H1 (cell line): Measurements from ENCODE around the gene MAP3K10. TPM values are rescaled to one million over a fixed set of nuclear protein-coding genes. Genes with fewer than 3 reads are reported as not detected.

Experiments used
- CTCF ChIA-PET: fragments of 300-600 bp; sonication (Branson Sonifier 250); formaldehyde crosslinking; loops from one replicate; lab custom pipeline; 2021; ENCODE audit not compliant: partially characterized antibody; lab: Charles Lee
- POLR2A ChIA-PET: fragments of 300-600 bp; sonication (Branson Sonifier 250); formaldehyde crosslinking; loops from one replicate; lab custom pipeline; 2021; ENCODE audit warnings: inconsistent platforms; ENCODE audit not compliant: partially characterized antibody; lab: Charles Lee
- DNase-seq, 2 experiments: peaks; one replicate each; pipeline versions ENCODE4 v3.0.0 to v3.0.0-alpha.2; 2010 to 2022; ENCODE audit warnings: low spot score in 2 of 2, low read depth in 1 of 2, mixed read lengths in 1 of 2
- FAIRE-seq: peaks from 2 replicates; lab custom pipeline; 2011; peaks lifted over from hg19 to GRCh38; lab: Jason Lieb, UNC
- H2AFZ ChIP-seq: 2 replicates; pipeline ENCODE4 v1.8.1; 2012; ENCODE audit warnings: low read length, inconsistent platforms
- H2AK5ac ChIP-seq: 2 replicates; pipeline ENCODE4 v1.6.1; 2013; ENCODE audit warnings: low read depth, low read length
- H2BK120ac ChIP-seq: replicated peaks from 2 replicates; pipeline ENCODE3; 2013; ENCODE audit warnings: low read depth, low read length, inconsistent platforms
- H2BK12ac ChIP-seq: 2 replicates; pipeline ENCODE4 v1.6.1; 2013; ENCODE audit warnings: low read depth, low read length
- H2BK15ac ChIP-seq: 2 replicates; pipeline ENCODE4 v1.6.1; 2013; ENCODE audit warnings: low read length
- H2BK20ac ChIP-seq: 2 replicates; pipeline ENCODE4 v1.6.1; 2013; ENCODE audit warnings: low read length
- H2BK5ac ChIP-seq: 2 replicates; pipeline ENCODE4 v1.6.1; 2013; ENCODE audit warnings: low read depth, low read length
- H3K14ac ChIP-seq: 2 replicates; pipeline ENCODE4 v1.6.1; 2013; ENCODE audit warnings: inconsistent platforms; ENCODE audit not compliant: insufficient read length
- H3K18ac ChIP-seq: 2 replicates; pipeline ENCODE4 v1.6.1; 2013; ENCODE audit warnings: low read length; ENCODE audit errors: extremely low read depth
- H3K23ac ChIP-seq: 2 replicates; pipeline ENCODE4 v1.6.1; 2013; ENCODE audit warnings: inconsistent platforms; ENCODE audit not compliant: insufficient read length
- H3K23me2 ChIP-seq: 2 replicates; pipeline ENCODE4 v1.6.1; 2013; ENCODE audit warnings: low read depth, low read length
- H3K27ac ChIP-seq: 2 replicates; pipeline ENCODE4 v1.6.1; 2011; ENCODE audit warnings: low read depth, low read length, inconsistent platforms
- H3K27me3 ChIP-seq, 4 experiments: replicated peaks in 1 of 4; 1 replicate in 1 of 4; 2 replicates in 3 of 4; pipeline versions ENCODE4 v1.6.1 to v1.8.1; 2011 to 2013; ENCODE audit warnings: low read length in 3 of 4, mild to moderate bottlenecking in 3 of 4, inconsistent platforms in 2 of 4, mixed read lengths in 2 of 4, moderate library complexity in 1 of 4; ENCODE audit not compliant: control insufficient read depth in 3 of 4, insufficient read depth in 3 of 4; ENCODE audit errors: extremely low read depth in 1 of 4
- H3K36me3 ChIP-seq, 4 experiments: 2 replicates each; pipeline versions ENCODE4 v1.6.1 to v1.8.1; 2011 to 2013; ENCODE audit warnings: mild to moderate bottlenecking in 4 of 4, low read length in 3 of 4, moderate library complexity in 2 of 4, control low read depth in 1 of 4, inconsistent platforms in 1 of 4; ENCODE audit not compliant: insufficient read depth in 4 of 4, control insufficient read depth in 2 of 4
- H3K4ac ChIP-seq: replicated peaks from 2 replicates; pipeline ENCODE3; 2013; ENCODE audit warnings: low read length, low read depth, mixed read lengths, inconsistent platforms; ENCODE audit not compliant: insufficient read length
- H3K4me1 ChIP-seq, 4 experiments: replicated peaks in 1 of 4; 1 replicate in 1 of 4; 2 replicates in 3 of 4; pipeline versions ENCODE4 v1.6.1 to v1.8.1; 2011 to 2013; ENCODE audit warnings: low read length in 3 of 4, inconsistent platforms in 2 of 4, mixed read lengths in 1 of 4; ENCODE audit not compliant: insufficient read depth in 4 of 4, control insufficient read depth in 3 of 4
- H3K4me2 ChIP-seq, 2 experiments: 2 replicates each; pipeline versions ENCODE4 v1.6.1 to v1.8.1; 2011 to 2013; ENCODE audit warnings: low read depth in 2 of 2, low read length in 2 of 2, control low read depth in 1 of 2, inconsistent platforms in 1 of 2, mild to moderate bottlenecking in 1 of 2; ENCODE audit not compliant: insufficient read depth in 1 of 2
- H3K4me3 ChIP-seq, 4 experiments: fragments of 200-600, 300-600 bp in 1 of 4; sonication (generic), shearing (Covaris generic), sonication (Bioruptor Twin) in 1 of 4; 2 replicates each; pipeline versions ENCODE4 v1.5.1 to v1.8.1; 2011 to 2016; ENCODE audit warnings: low read length in 4 of 4, low read depth in 3 of 4, control low read depth in 2 of 4, inconsistent platforms in 2 of 4, mild to moderate bottlenecking in 2 of 4, mixed read lengths in 1 of 4, moderate library complexity in 1 of 4; ENCODE audit not compliant: insufficient read depth in 2 of 4; ENCODE audit errors: extremely low read depth in 1 of 4
- H3K56ac ChIP-seq: replicated peaks from 2 replicates; pipeline ENCODE3; 2013; ENCODE audit warnings: low read depth, mild to moderate bottlenecking, mixed read lengths, low read length, inconsistent platforms; ENCODE audit not compliant: insufficient read length
- H3K79me1 ChIP-seq: 2 replicates; pipeline ENCODE4 v1.6.1; 2013; ENCODE audit warnings: low read depth, low read length, control low read depth
- H3K79me2 ChIP-seq, 2 experiments: 2 replicates each; pipeline versions ENCODE4 v1.6.1 to v1.8.1; 2012 to 2013; ENCODE audit warnings: low read length in 2 of 2, mild to moderate bottlenecking in 2 of 2, inconsistent platforms in 1 of 2; ENCODE audit not compliant: insufficient read depth in 2 of 2, control insufficient read depth in 1 of 2
- H3K9ac ChIP-seq, 4 experiments: replicated peaks in 1 of 4; 1 replicate in 1 of 4; 2 replicates in 3 of 4; pipeline versions ENCODE4 v1.6.1 to v1.8.1; 2011 to 2013; ENCODE audit warnings: low read depth in 3 of 4, low read length in 3 of 4, control low read depth in 2 of 4, mild to moderate bottlenecking in 2 of 4, moderate library complexity in 2 of 4, inconsistent platforms in 1 of 4; ENCODE audit errors: extremely low read depth in 1 of 4
- H3K9me3 ChIP-seq, 2 experiments: 2 replicates each; pipeline versions ENCODE4 v1.6.1 to v1.8.1; 2012 to 2013; ENCODE audit warnings: mild to moderate bottlenecking in 2 of 2, moderate library complexity in 2 of 2, control low read depth in 1 of 2, inconsistent platforms in 1 of 2, low read depth in 1 of 2, low read length in 1 of 2, mixed read lengths in 1 of 2; ENCODE audit not compliant: insufficient read depth in 2 of 2
- H4K20me1 ChIP-seq, 2 experiments: replicated peaks in 1 of 2; 2 replicates each; pipeline versions ENCODE3 to v1.8.1; 2011 to 2013; ENCODE audit warnings: inconsistent platforms in 2 of 2, low read length in 2 of 2, mild to moderate bottlenecking in 1 of 2; ENCODE audit not compliant: insufficient read depth in 2 of 2, control insufficient read depth in 1 of 2
- H4K5ac ChIP-seq: 2 replicates; pipeline ENCODE4 v1.6.1; 2013; ENCODE audit warnings: low read length, low read depth, mixed read lengths, inconsistent platforms; ENCODE audit not compliant: insufficient read length
- H4K8ac ChIP-seq: 2 replicates; pipeline ENCODE4 v1.8.0; 2013; ENCODE audit warnings: mild to moderate bottlenecking, moderate library complexity, low read length, inconsistent platforms; ENCODE audit not compliant: insufficient read depth; ENCODE audit errors: extremely low read depth
- H4K91ac ChIP-seq: replicated peaks from 2 replicates; pipeline ENCODE3; 2013; ENCODE audit warnings: low read length, mixed read lengths, inconsistent platforms; ENCODE audit not compliant: insufficient read length
- CREB1 ChIP-seq: IDR thresholded peaks from 2 replicates; pipeline ENCODE4 v1.6.1; 2012; ENCODE audit warnings: inconsistent platforms
- YY1 ChIP-seq: IDR thresholded peaks from 2 replicates; pipeline ENCODE4 v1.6.1; 2011; ENCODE audit warnings: low read depth, mild to moderate bottlenecking, low read length
- WGBS, 2 experiments: shearing (Covaris generic) in 1 of 2; methylation state at CpG; one replicate each; pipeline versions ENCODE4 v1.1.6 to v1.1.7; 2013 to 2015; ENCODE audit warnings: low lambda C conversion rate in 2 of 2, mixed read lengths in 2 of 2, inconsistent platforms in 1 of 2, low coverage in 1 of 2, missing lambda C conversion rate in 1 of 2; ENCODE audit not compliant: insufficient replicate concordance in 2 of 2, insufficient coverage in 1 of 2, insufficient read length in 1 of 2; ENCODE audit errors: extremely low coverage in 1 of 2, missing lambda C conversion rate in 1 of 2; 5-methylcytosine and 5-hydroxymethylcytosine counted together
- polyA plus RNA-seq, 7 experiments: library from polyadenylated mRNA; depleted of rRNA in 3 of 7; stranded (reverse) in 5 of 7; unstranded in 2 of 7; fragments of >200 nt in 5 of 7; fragments of 200-250 nt in 2 of 7; gene quantifications; 1 replicate in 5 of 7; 2 replicates in 1 of 7; 4 replicates in 1 of 7; pipeline versions ENCODE4 v1.2.1 to v1.2.3, GENCODE V29; 2011 to 2013; ENCODE audit warnings: missing spikeins in 2 of 7, mixed read lengths in 2 of 7
- total RNA-seq: library from RNA; stranded (reverse); fragmentation: NEBNext Ultra II Directional; extraction: Animal tissue kit (Norgen Biotek cat#: 25700); gene quantifications from 2 replicates; pipeline ENCODE4 v1.2.1, GENCODE V29; 2021

Gene MAP3K10
- total and polyA plus RNA-seq, 2 of the 8 experiments (the other 6 are each of a cell fraction or from before 2014, with no cell fraction given): 4.9 to 15.9 TPM

DNA sequence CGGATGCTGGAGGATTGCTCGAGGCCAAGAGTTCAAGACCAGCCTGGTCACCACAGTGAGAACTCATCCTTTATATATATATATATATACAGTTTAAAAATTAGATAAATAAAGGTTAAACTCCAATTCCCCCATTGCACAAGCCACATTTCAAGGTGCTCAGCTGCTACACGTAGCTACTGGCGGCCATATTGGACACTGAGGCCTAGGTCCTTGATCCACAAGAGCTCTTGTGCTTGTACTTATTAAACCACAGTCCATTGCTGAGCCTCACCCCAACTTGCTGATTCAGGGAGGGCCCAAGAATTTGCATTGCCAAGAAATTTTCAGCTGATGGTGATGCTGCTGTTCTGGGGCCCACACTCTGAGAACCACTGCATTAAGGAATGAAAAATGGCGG is 17.4 kb downstream of the MAP3K10 start:
- no peak overlapping the region for H2AK5ac ChIP-seq
- no peak overlapping the region for H3K18ac ChIP-seq
- no peak overlapping the region for H3K4me3 ChIP-seq
- no peak overlapping the region for H4K91ac ChIP-seq
- ChIA-PET CTCF (interaction anchor here (0.6 to 1.0 kb wide), 4 partner anchors 10 to 1322 kb away, joined by 3 read pairs; no protein-coding TSS in a partner anchor), POLR2A (no interaction called here)
- H4K8ac ChIP-seq: no peak overlapping the region
- 0 out of 7 replicates have a peak, but pooled peaks cover 0 to 2% (median 0%) of the 10 kb centered on the region in 4 experiments for H3K4me1 ChIP-seq
- FAIRE-seq: no peak
- 97% methylated on average over 5 of the region's 5 CpGs; no CpG with 5 or more reads in 1 of the 2 experiments for WGBS, 2 experiments
- no peak overlapping the region for H2BK5ac ChIP-seq
- H3K79me2 ChIP-seq: no peaks in the 10 kb centered on the region
- TF ChIP-seq YY1: peak; percentile 63; the same call in 1 of the 2 replicates
- no peak for TF ChIP-seq CREB1
- TF ChIP-seq, all 59 proteins: peak for 1
- no peaks in the 10 kb centered on the region for H3K9me3 ChIP-seq
- no peak overlapping the region for H2BK120ac ChIP-seq
- no peak overlapping the region for H3K4me2 ChIP-seq
- no peak overlapping the region for H3K14ac ChIP-seq
- no peak overlapping the region for H3K56ac ChIP-seq
- H3K9ac ChIP-seq: no peak overlapping the region
- no peak overlapping the region for H2BK20ac ChIP-seq
- no peak overlapping the region for H3K23ac ChIP-seq
- no peak overlapping the region for H2BK12ac ChIP-seq
- H2AFZ ChIP-seq: no peak overlapping the region
- no peaks in the 10 kb centered on the region for H3K23me2 ChIP-seq
- H3K36me3 ChIP-seq: peaks cover 0 to 5% (median 2%) of the 10 kb centered on the region in 4 experiments; a peak in 2 of 8 replicates
- no peak overlapping the region for H3K4ac ChIP-seq
- DNase-seq: no peak
- H4K20me1 ChIP-seq: no peaks in the 10 kb centered on the region
- H2BK15ac ChIP-seq: no peak overlapping the region
- H3K27me3 ChIP-seq: no peaks in the 10 kb centered on the region
- H3K79me1 ChIP-seq: no peaks in the 10 kb centered on the region
- H4K5ac ChIP-seq: no peak overlapping the region
- no peak overlapping the region for H3K27ac ChIP-seq
